Activated CD8-positive, alpha-beta memory T cell treated with anti-CD3 and anti-CD28 coated beads, Interleukin-2, amount 50 U/mL, for 24 hours (primary cell): Measurements from ENCODE around the gene GNAI1.
"Not testable (repeated sequence)": the region's sequence is repeated elsewhere in the genome, so short reads cannot be mapped to it uniquely, and the experiment has no call there.

ENCODE experiments used
- DNase-seq: peaks from one replicate; pipeline ENCODE4 v3.0.0-alpha.2; 2020; ENCODE audit errors: extremely low read depth

GNAI1 gene

GRCh38 chr7:80132594-80132993 lies 2.0 kb upstream of the GNAI1 start:
- DNase-seq, result no peak

DNA sequence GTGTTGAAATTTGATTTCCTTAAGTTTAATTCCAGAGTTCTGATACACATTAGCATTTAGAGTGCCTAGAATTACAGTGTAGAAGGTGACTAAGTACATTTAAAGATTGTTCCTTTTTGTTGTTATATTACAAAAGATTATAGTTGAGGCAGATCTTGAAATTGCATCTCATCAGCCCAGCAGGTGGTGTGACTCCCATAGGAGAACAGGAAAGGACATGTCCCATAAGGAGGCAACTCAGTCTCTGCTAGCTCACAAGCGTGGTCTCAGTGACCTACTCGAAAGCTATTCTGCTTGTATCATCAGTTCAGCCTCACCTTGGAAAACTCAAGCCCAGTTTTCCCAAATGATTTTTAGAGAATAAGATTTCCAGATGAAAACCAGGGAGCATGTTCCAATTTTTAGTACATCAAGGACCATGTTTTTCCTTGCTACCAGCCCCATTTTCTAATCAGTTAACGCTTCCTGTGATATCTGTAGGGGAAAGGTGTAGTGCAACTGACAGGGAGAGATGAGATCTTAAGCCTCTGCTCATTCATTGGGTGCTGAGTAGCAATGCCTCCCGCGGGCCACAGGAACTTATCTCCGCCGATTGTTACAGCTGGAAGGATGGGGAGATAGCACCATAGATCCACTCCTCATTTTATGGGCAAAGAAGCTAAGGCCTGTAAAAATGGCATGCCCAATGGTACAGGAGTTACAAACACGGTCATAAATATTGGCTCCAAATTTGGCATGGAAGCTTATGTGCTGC lies 1.1 kb upstream of the GNAI1 start:
- no peak for DNase-seq

GRCh38 chr7:80134115-80134535 lies 506 bp upstream of the GNAI1 start:
- no peak for DNase-seq

GRCh38 chr7:80135309-80136104 lies 876 bp downstream of the GNAI1 start:
- DNase-seq, result no peak

- no peak for DNase-seq
Measured at GRCh38 chr7:80136261-80137055, 1.8 kb downstream of the GNAI1 start.

DNA sequence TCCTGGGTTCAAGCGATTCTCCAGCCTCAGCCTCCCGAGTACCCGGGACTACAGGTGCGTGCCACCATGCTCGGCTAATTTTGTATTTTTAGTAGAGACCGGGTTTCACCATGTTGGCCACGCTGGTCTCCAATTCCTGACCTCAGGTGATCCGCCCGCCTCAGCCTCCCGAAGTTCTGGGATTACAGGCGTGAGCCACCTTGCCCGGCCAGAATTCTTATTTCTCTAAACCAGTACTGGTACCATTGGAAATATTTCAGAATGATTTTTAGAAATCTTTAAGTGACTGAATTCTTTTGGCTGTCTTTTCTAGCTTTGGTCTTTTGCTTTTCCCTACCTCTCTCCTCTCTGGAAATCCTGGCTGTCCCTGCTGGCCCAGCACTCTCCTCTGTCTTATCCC lies 2.8 kb downstream of the GNAI1 start:
- DNase-seq, result no peak

DNA sequence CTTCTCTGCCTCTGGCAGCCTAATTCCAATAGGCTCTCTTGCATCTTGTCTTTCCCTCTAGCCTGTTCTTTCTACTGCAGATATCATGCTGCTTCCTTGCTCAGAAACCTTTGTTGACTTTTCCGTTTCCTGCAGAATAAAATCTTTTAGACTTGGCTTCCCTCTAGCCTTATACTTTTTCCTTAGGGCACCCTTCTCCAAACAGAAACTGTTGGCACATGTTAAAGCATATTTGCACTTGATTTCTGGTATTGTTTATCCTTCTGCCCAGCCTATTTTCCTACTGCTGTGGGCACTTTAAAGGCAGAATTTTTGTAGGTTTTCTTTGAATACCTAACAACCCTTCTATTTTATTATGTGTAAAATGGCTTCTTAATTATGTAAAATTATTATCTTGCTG lies 4.6 kb downstream of the GNAI1 start:
- no peak for DNase-seq

- no peak for DNase-seq
Measured at GRCh38 chr7:80140388-80140787, 5.8 kb downstream of the GNAI1 start.

GRCh38 chr7:80141376-80141775 lies 6.7 kb downstream of the GNAI1 start:
- DNase-seq, result no peak

GRCh38 chr7:80142853-80143580 lies 8.4 kb downstream of the GNAI1 start:
- no peak for DNase-seq

DNA sequence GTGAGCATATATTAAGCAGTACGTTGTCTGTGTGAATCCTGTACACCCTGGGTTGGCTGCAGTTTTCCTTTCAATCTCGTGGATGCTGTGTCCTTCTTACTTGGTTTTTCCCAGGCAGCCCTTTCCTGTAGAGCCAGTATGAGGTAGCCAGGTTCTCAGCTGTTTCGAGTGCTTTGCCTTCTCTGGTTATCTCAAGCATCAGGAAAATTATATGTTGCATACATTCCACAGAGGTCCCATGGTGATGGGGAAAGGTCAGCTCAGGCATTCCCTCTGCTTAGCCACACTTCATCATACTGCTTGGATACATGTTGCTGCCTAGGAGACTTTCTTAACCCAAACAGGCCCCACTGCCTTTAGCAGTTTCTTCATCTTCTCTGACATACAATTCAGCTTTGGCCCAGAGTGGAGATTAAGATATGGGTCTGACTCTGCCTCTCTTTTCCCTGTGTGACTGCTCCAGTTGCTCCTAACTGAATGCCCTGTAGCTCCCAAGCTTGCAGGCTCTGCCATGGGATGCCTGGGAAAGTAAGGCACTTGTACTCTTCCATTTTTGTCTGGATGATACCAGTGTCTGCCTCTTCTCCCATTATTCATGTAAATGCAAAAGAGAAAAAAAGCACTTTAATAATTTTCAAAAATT lies 11.3 kb downstream of the GNAI1 start:
- no peak for DNase-seq

DNA sequence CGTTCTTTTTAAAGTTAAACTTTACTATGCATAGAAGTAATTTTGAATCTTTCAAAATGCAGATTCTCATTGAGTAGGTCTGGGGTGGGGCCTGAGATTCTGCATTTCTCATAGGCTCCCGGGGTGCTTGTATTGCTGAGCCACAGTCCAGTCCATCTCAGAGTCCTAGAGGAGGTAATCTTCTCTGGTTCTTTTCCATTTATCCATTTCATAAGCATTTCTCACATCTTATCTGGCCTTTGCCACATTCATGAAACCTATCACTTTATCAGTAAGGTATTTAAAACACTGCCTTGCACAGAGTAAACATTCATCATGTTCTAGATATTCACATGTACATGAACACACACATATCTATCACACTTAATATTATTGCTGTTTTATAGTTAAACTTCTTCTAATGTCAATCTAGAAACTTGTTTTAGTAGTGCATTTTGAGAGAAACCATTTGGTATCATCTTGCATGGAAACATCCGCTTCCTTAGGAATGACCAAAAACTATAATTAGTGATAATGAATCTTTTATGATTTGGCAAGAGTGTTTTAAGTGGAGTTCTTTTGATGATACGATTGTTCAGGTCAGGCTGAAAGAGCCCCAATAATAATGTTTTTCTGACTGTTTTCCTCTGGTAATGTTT lies 12.0 kb downstream of the GNAI1 start:
- no peak for DNase-seq

GRCh38 chr7:80147543-80148391 lies 13.1 kb downstream of the GNAI1 start:
- DNase-seq, result no peak

DNA sequence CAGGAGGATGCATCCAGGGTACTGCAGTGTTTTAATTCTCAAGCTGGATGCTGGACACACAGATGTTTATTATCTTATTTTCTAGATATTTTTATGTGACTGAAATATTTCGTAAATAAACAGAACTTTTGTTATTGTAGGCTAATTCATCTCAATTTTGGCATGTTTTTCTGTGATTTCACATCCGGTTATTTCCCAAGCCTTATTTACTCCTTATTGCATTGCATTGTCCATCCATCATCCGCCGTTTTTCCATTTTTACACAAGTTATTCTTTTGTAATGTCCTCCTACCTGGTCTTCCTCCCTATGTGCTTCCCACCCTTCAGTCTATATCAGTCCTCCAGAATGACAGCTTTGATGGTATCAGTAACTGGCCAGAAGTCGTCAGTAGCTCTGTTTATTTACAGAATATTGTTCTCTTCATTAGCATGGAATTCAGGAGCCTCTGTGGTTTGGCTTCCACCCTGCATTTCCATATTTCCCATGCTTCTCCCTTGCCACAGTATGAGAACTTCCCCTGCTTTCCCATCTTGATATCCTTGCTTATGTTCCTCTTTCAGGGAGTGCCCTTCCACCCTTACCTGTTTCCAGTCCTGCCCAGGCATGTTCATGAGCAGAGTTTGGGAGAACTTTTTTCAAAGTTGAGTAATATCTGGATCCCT lies 16.1 kb downstream of the GNAI1 start:
- no peak for DNase-seq

GRCh38 chr7:80151274-80151665 lies 16.6 kb downstream of the GNAI1 start:
- DNase-seq, result no peak

DNA sequence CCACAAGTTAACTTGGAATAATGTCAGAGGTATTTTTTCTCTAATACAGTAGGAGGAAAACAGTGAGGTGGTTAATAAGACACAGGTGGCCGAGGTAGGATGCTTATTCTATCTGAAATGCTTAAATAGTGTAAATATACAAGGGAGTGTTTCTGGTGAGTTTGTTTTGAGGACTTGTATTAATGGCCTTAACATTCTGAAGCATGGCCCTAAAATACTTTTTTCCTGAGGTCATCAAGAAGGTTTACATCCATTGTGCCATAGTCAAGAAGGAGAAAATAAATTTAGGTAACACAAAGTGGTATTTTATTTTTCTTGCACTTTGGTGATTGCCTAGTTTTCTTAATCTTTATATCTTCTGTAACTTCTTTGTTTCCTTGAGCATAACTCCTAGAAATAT lies 18.8 kb downstream of the GNAI1 start:
- no peak for DNase-seq

GRCh38 chr7:80154656-80155333 lies 20.2 kb downstream of the GNAI1 start:
- DNase-seq, result no peak

DNA sequence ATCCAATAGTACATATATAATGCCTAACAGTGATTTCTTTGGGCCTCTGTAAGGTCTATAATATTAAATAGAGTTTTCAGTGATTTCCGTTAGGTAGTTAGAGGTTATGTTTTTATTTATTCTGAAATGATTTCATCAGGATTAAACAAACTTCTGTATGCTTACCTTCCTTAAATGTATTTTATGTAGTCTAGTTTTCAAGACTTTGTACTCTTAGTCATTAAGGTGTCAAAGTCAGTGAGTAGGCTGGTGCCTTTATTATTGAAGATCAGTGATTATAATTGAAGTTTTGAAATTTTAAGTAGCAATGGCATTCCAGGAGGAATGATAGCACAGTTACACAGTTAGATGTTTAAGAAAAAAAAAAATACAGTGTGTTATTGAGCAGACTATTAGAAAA lies 20.7 kb downstream of the GNAI1 start:
- DNase-seq, result no peak

GRCh38 chr7:80157770-80158169 lies 23.1 kb downstream of the GNAI1 start:
- not testable (repeated sequence) for DNase-seq
